ENCODE data around the gene CBX2.

CBX2 gene

DNA sequence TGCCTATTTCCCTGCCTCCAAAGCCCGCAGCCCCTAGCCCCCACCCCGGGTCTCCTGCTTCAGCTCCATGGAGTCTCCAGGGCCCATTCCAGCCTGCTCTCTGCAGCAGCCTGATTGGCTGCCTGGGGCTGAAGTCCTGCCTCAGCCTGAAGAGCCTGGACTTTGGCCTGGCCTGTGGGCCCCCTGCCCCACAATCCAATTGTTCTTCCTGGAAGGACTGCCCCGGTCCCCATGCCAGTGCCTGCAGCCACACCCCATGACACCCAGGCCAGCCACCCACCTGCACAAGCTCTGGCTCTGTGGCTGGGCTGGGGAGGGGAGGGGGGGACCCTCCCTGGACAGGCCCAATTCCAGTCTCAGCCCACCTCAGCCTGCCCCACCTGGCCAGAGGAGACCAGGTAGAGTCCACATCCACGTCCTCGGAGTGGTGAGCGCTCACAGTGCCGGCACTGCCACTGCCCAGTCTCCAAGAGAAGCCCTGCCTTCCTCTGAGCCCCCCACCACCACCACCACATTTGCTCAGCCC, 34.9 kb upstream of the CBX2 start:
- no peak overlapping the region for H3K4me3 ChIP-seq (ENCODE audit: low read depth, low read length)
- DNase-seq (ENCODE audit: low read depth), result no peak
- TF ChIP-seq, protein P1, sequence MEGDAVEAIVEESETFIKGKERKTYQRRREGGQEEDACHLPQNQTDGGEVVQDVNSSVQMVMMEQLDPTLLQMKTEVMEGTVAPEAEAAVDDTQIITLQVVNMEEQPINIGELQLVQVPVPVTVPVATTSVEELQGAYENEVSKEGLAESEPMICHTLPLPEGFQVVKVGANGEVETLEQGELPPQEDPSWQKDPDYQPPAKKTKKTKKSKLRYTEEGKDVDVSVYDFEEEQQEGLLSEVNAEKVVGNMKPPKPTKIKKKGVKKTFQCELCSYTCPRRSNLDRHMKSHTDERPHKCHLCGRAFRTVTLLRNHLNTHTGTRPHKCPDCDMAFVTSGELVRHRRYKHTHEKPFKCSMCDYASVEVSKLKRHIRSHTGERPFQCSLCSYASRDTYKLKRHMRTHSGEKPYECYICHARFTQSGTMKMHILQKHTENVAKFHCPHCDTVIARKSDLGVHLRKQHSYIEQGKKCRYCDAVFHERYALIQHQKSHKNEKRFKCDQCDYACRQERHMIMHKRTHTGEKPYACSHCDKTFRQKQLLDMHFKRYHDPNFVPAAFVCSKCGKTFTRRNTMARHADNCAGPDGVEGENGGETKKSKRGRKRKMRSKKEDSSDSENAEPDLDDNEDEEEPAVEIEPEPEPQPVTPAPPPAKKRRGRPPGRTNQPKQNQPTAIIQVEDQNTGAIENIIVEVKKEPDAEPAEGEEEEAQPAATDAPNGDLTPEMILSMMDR (IDR thresholded peaks at IDR 0.05; ENCODE audit: insufficient read depth, low read depth, low read length, missing control alignments), result no peak

DNA sequence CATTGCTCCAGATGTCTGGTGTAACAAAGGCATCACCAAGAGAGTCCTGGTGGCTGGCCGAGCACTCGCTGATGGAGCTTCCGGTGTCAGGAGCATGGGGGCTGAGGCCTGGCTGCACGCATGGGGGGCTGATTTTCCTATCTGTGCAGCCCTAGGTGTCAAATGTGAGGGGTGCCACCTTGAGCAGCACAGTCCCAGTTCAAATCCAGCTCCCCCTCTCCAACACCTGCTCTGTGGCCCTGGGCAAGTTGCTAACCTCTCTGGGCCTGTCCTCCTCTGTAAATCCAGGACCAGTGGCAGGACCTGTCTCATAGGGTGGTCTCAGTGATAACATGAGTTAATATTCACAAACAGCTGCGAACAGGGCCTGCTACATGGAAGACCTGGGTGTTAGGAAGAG, 34.3 kb upstream of the CBX2 start:
- TF ChIP-seq, protein P1 (IDR thresholded peaks at IDR 0.05; ENCODE audit: insufficient read depth, low read depth, low read length, missing control alignments), result no peak
- H3K4me3 ChIP-seq (ENCODE audit: low read depth, low read length), result no peak overlapping the region
- no peak for DNase-seq (ENCODE audit: low read depth)

DNA sequence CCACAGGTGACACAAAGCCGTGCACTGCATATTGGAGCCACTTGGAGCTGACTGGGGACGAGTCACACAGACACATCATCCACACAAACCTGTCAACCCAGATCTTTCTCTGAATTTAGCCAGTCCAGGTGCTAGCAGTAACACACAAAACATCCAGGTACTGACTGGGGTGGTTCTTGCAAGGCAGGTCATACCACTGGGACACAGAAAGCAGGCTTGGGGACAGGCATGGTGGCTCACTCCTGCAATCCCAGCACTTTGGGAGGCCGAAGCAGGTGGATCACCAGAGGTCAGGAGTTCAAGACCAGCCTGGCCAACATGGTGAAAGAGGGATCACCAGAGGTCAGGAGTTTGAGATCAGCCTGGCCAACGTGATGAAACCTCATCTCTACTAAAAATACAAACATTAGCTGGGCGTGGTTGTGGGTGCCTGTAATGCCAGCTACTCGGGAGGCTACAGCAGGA, 32.3 kb upstream of the CBX2 start:
- no peak overlapping the region for H3K4me3 ChIP-seq (ENCODE audit: low read depth, low read length)
- TF ChIP-seq, protein P1 (IDR thresholded peaks at IDR 0.05; ENCODE audit: insufficient read depth, low read depth, low read length, missing control alignments), result no peak
- no peak for DNase-seq (ENCODE audit: low read depth)

DNA sequence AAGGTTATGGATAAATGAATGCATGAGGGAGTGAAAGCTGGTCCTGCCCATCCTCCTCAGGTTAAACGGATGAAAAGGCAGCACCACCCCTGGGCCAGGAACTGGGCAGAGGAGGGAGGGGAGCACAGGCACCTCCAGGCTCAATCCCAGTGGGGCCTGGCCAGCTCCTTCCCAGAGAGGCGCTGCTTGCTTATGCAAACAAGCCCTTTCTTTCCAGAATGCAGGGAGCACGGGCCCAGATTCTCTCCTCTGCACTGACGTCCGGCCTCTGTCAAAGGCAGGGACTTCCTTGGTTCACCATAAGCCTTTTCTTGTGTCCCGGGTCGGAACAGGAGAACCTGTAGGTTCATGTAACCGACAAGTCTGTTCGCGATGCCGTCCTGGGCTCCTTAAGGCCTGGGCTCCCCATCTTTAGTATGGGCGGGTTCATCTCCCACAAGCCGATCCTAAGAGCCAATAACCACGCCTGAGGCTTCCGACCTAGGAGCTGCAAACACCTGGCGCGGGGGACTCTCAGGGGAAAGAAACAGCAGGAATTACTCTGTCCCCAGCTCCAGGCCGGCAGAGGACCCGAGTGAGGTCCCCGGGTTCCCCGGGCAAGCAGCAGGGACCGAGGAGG, 30.9 kb upstream of the CBX2 start:
- DNase-seq (ENCODE audit: low read depth), result no peak
- TF ChIP-seq, protein P1 (IDR thresholded peaks at IDR 0.05; ENCODE audit: insufficient read depth, low read depth, low read length, missing control alignments), result no peak
- no peak overlapping the region for H3K4me3 ChIP-seq (ENCODE audit: low read depth, low read length)

DNA sequence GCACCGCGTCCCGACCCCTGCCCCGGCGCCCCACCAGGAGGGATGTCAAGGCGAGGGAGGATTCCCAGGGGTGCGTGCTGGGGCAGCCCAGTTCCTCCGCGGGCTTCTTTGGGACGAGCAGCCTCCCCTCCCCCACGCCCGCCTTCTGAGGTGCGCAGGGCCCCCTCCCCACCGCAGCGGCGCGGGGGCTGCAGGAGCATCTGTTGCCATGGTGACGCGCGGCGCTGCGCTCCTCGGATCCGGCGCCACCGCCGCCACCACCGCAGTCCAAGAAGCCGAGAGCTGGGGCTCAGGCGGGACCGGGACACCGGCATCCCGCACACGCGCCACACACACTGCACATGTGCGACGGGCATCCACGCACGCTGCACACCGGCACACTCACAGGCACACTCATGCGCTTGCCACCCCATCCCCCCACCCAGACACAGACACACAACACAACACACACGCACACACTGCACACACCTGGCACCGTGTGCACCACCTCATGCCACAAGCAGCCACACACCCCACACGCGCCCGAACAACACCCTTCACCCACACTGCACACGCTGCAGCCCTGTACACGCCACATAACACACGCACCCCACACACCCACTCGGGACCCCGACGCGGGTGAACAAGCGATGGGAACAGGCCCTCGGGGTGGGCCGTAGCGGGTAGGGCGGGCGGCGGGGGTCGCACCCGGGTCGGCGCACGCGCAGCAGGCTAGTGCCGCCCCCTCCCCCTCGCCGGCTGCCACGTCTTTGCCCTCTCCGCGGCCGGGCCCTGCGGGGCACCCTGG, 30.2 kb upstream of the CBX2 start:
- TF ChIP-seq, protein P1 (IDR thresholded peaks at IDR 0.05; ENCODE audit: insufficient read depth, low read depth, low read length, missing control alignments), result no peak
- DNase-seq (ENCODE audit: low read depth), result no peak
- H3K4me3 ChIP-seq (ENCODE audit: low read depth, low read length), result no peak overlapping the region

DNA sequence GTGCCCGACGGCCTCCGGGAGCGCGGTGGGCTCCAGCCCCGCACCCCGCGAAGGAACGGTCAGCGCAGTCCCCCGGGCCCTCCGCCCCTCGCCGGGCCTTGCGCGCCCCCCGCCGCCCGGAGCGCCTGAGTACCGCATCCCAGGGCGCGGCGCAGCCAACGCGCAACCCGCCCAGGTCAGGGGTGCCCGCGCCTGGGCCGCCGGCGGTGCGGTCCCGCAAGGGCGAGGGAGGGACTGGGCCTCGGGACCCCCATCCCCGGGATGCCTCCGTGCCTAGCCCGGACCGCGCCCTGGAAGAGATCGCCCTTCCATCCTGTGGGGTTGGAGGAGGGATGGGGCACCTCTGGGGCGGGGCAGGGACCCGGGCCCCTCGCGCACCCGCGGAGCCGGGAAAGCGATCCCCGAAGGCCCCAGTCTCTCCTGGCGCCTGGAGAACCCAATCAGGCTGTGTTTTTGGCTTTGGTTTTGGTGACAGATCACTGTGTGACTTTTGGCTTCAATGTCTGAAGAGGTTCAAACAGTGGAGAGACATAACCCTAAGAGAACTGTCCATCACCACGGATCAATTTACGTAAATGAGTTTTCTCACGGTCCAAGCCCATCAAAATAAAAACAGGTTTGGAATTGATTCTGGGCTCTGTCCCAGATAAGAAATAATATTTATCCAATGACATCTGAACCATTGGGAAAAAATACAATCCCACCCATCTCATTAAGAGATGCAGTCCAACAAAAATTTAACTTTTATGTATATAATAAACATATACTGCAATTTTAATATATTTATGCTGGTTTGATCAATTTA, 29.5 kb upstream of the CBX2 start:
- DNase-seq (ENCODE audit: low read depth), result no peak
- TF ChIP-seq, protein P1 (IDR thresholded peaks at IDR 0.05; ENCODE audit: insufficient read depth, low read depth, low read length, missing control alignments), result no peak
- H3K4me3 ChIP-seq (ENCODE audit: low read depth, low read length), result no peak overlapping the region

Measured in GM12865 (cell line).